HepG2 (cell line): Measurements from ENCODE around the gene DENND11. TPM values are rescaled to one million over a fixed set of nuclear protein-coding genes. Genes with fewer than 3 reads are reported as not detected.

Experiments
- ATAC-seq: fragments of 200-7000 bp; cut with Tn5 transposase; 3 replicates; pipeline ENCODE4 v1.9.1; 2020; ENCODE audit warnings: mild to moderate bottlenecking, moderate library complexity
- BruUV-seq: library from RNA; stranded (reverse); fragments of 400-500 nt; replicated peaks from 2 replicates; lab custom pipeline; 2021; lab: Mats Ljungman, UMichigan
- CTCF ChIA-PET: fragments of 300-600 bp; formaldehyde crosslinking; extraction: SDS; loops from one replicate; lab custom pipeline; 2021; ENCODE audit warnings: low total read pairs, inconsistent platforms, low intra/inter-chr PET ratio; lab: Yijun Ruan, JAX
- POLR2A ChIA-PET: fragments of 350-600 bp; sonication (Branson Sonifier 250); formaldehyde crosslinking; loops from one replicate; lab custom pipeline; 2020; ENCODE audit warnings: antibody characterized with exemption, inconsistent platforms; lab: Yijun Ruan, JAX
- DNase-seq: peaks from one replicate; pipeline ENCODE4 v3.0.0-alpha.2; 2015; ENCODE audit warnings: low spot score
- FAIRE-seq: peaks from 3 replicates; lab custom pipeline; 2011; peaks lifted over from hg19 to GRCh38; lab: Jason Lieb, UNC
- H2AFZ ChIP-seq: one replicate; pipeline ENCODE4 v1.6.1; 2011; ENCODE audit warnings: low read length, inconsistent platforms
- H3K27ac ChIP-seq: fragments of 300-600 bp; 3 replicates; pipeline ENCODE4 v1.8.0; 2011; ENCODE audit warnings: mixed run types, mild to moderate bottlenecking, mixed read lengths, low read length, inconsistent platforms; ENCODE audit not compliant: insufficient read depth; ENCODE audit errors: extremely low read length
- H3K27me3 ChIP-seq, 2 experiments: fragments of 200-600 bp in 1 of 2; 2 replicates in 1 of 2; 3 replicates in 1 of 2; pipeline versions ENCODE4 v1.6.0 to v1.8.0; 2011; ENCODE audit warnings: low read length in 2 of 2, mild to moderate bottlenecking in 2 of 2, moderate library complexity in 2 of 2, inconsistent platforms in 1 of 2; ENCODE audit not compliant: insufficient read depth in 2 of 2, control insufficient read depth in 1 of 2
- H3K36me3 ChIP-seq, 2 experiments: fragments of 200-600 bp in 1 of 2; replicated peaks in 1 of 2; 2 replicates in 1 of 2; 3 replicates in 1 of 2; pipeline versions ENCODE4 v1.5.1 to v1.8.0; 2011; ENCODE audit warnings: low read length in 2 of 2, inconsistent platforms in 1 of 2; ENCODE audit not compliant: insufficient read depth in 2 of 2, control insufficient read depth in 1 of 2
- H3K4me1 ChIP-seq: 2 replicates; pipeline ENCODE4 v1.5.1; 2012; ENCODE audit warnings: low read length, inconsistent platforms; ENCODE audit not compliant: insufficient read depth
- H3K4me2 ChIP-seq: 2 replicates; pipeline ENCODE4 v1.6.0; 2011; ENCODE audit warnings: low read depth, low read length, inconsistent platforms
- H3K4me3 ChIP-seq, 3 experiments: fragments of 200-600 bp in 1 of 3; sonication (generic), shearing (Covaris generic) in 1 of 3; replicated peaks in 1 of 3; 2 replicates each; pipeline ENCODE4 v1.5.1; 2011 to 2016; ENCODE audit warnings: low read length in 3 of 3, inconsistent platforms in 2 of 3, low read depth in 2 of 3, mild to moderate bottlenecking in 2 of 3, control low read depth in 1 of 3, mixed read lengths in 1 of 3; ENCODE audit not compliant: insufficient read depth in 1 of 3
- H3K79me2 ChIP-seq: one replicate; pipeline ENCODE4 v1.6.1; 2011; ENCODE audit warnings: low read length, inconsistent platforms; ENCODE audit not compliant: insufficient read depth
- H3K9ac ChIP-seq: 2 replicates; pipeline ENCODE4 v1.6.0; 2011; ENCODE audit warnings: mild to moderate bottlenecking, low read depth, low read length, inconsistent platforms; ENCODE audit not compliant: insufficient read depth
- H3K9me3 ChIP-seq: 2 replicates; pipeline ENCODE4 v1.5.1; 2012; ENCODE audit warnings: mild to moderate bottlenecking, low read length
- H4K20me1 ChIP-seq: 2 replicates; pipeline ENCODE4 v1.6.0; 2011; ENCODE audit warnings: inconsistent platforms, mild to moderate bottlenecking, low read length, moderate library complexity; ENCODE audit not compliant: insufficient read depth
- AHR ChIP-seq: IDR thresholded peaks from 2 replicates; pipeline ENCODE4 v1.6.1; 2018; ENCODE audit warnings: missing genetic modification reagents, missing compliant biosample characterization
- KLF12 ChIP-seq: sonication (generic); formaldehyde crosslinking; IDR thresholded peaks from 2 replicates; pipeline ENCODE4 v1.4.0; 2020; ENCODE audit warnings: missing genetic modification reagents, borderline replicate concordance
- MTA3 ChIP-seq: sonication (generic); formaldehyde crosslinking; IDR thresholded peaks from 2 replicates; pipeline ENCODE4 v1.4.0; 2020; ENCODE audit warnings: missing genetic modification reagents
- SRY ChIP-seq: sonication (generic); formaldehyde crosslinking; IDR thresholded peaks from 2 replicates; pipeline ENCODE4 v1.8.0; 2022; ENCODE audit warnings: mild to moderate bottlenecking, missing genetic modification reagents
- SYNCRIP ChIP-seq: fragments of 200-400 bp; formaldehyde crosslinking; IDR thresholded peaks from 2 replicates; pipeline ENCODE4 v1.6.1; 2018; ENCODE audit warnings: mild to moderate bottlenecking, low read depth, low read length; ENCODE audit not compliant: insufficient read depth
- TP53 ChIP-seq: sonication (generic); formaldehyde crosslinking; conservative IDR thresholded peaks from 2 replicates; pipeline ENCODE4 v1.4.0; 2020; ENCODE audit warnings: missing genetic modification reagents
- ZMYM4 ChIP-seq: sonication (generic); formaldehyde crosslinking; IDR thresholded peaks from 2 replicates; pipeline ENCODE4 v1.8.1; 2023; ENCODE audit warnings: mild to moderate bottlenecking, missing genetic modification reagents
- ZNF235 ChIP-seq: sonication (generic); formaldehyde crosslinking; IDR thresholded peaks from 2 replicates; pipeline ENCODE4 v1.8.1; 2023; ENCODE audit warnings: mild to moderate bottlenecking, missing genetic modification reagents, borderline replicate concordance
- ZNF274 ChIP-seq: sonication (generic); formaldehyde crosslinking; IDR thresholded peaks from 2 replicates; pipeline ENCODE4 v1.5.1; 2020; ENCODE audit warnings: mild to moderate bottlenecking, missing genetic modification reagents
- ZNF367 ChIP-seq: sonication (generic); formaldehyde crosslinking; IDR thresholded peaks from 2 replicates; pipeline ENCODE4 v1.4.0; 2020; ENCODE audit warnings: missing genetic modification reagents, borderline replicate concordance
- ZNF468 ChIP-seq: sonication (generic); formaldehyde crosslinking; IDR thresholded peaks from 2 replicates; pipeline ENCODE4 v1.8.0; 2022; ENCODE audit warnings: mild to moderate bottlenecking, moderate library complexity, missing genetic modification reagents
- ZNF781 ChIP-seq: sonication (generic); formaldehyde crosslinking; IDR thresholded peaks from 2 replicates; pipeline ENCODE4 v1.5.1; 2020; ENCODE audit warnings: borderline replicate concordance, mild to moderate bottlenecking, missing genetic modification reagents; ENCODE audit errors: not compliant biosample characterization
- ZNF83 ChIP-seq: sonication (generic); formaldehyde crosslinking; IDR thresholded peaks from 2 replicates; pipeline ENCODE4 v1.4.0; 2020; ENCODE audit warnings: missing genetic modification reagents, mild to moderate bottlenecking, borderline replicate concordance
- ZSCAN31 ChIP-seq: sonication (generic); formaldehyde crosslinking; IDR thresholded peaks from 2 replicates; pipeline ENCODE4 v1.5.0; 2020; ENCODE audit warnings: low read depth, mild to moderate bottlenecking, missing genetic modification reagents
- WGBS: methylation state at CpG from one replicate; pipeline ENCODE4 v1.1.6; 2017; ENCODE audit warnings: low lambda C conversion rate; 5-methylcytosine and 5-hydroxymethylcytosine counted together
- in situ Hi-C: cut with HindIII; loops from 2 replicates; pipeline ENCODE4 v1.10.0; 2017; ENCODE audit warnings: low pct_unique_long_range_greater_than_20kb; ENCODE audit not compliant: extremely low pct_ligation_motif_present
- intact Hi-C: fragments of 100-400 bp; cut with micrococcal nuclease; formaldehyde crosslinking; loops from one replicate; pipeline ENCODE4 v1.10.0; 2022; ENCODE audit not compliant: unreplicated experiment
- polyA plus RNA-seq, 8 experiments: library from polyadenylated mRNA; depleted of rRNA in 3 of 8; stranded (reverse) in 7 of 8; unstranded in 1 of 8; fragments of >200 nt; fragmentation: Illumina TruSeq in 4 of 8; extraction: Trizol in 4 of 8; gene quantifications; 2 replicates each; pipeline versions ENCODE4 v1.2.1 to v1.2.3, GENCODE V29; 2011 to 2016; ENCODE audit warnings: low read depth in 4 of 8, missing spikeins in 1 of 8, mixed read lengths in 1 of 8; ENCODE audit not compliant: insufficient read depth in 1 of 8
- total RNA-seq, 5 experiments: library from RNA; depleted of rRNA; stranded (reverse); fragments of >200 nt; fragmentation: Illumina TruSeq; extraction: Trizol; gene quantifications; 2 replicates each; pipeline ENCODE4 v1.2.3, GENCODE V29; 2016; ENCODE audit warnings: low read depth in 1 of 5

The DENND11 gene
- total and polyA plus RNA-seq, 2 of the 13 experiments (the other 11 are each of a cell fraction or from before 2014, with no cell fraction given), result 7.1 to 10.5 TPM

DNA sequence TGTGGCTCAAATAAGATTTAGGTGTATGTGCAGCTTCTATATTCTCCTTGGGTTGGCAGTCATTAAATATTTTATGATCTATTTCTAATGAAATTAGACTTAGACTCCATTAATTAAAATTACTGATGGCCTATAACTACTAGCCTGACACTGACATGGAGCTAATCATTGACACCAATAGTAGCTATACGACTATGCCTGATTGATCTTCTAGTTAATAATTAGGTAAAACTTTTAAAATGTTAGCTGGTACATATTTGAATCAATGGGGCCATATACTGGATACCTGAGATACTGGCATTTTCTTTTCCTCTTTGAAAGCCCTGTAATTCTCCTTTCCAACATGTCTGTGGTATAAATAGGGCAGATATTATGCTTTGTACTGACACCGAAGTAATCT is 20.6 kb upstream of the DENND11 start:
- no peaks in the 10 kb centered on the region for H4K20me1 ChIP-seq
- intact Hi-C loops, result no loop called here
- H3K79me2 ChIP-seq, result no peaks in the 10 kb centered on the region
- in situ Hi-C loops, result no loop called here
- no peaks in the 10 kb centered on the region; a peak in 1 of 5 replicates for H3K27me3 ChIP-seq
- no peak for DNase-seq
- ATAC-seq, result no peak
- no TSS peak for BruUV-seq
- no peaks in the 10 kb centered on the region for H3K36me3 ChIP-seq
- no peak overlapping the region for H3K9ac ChIP-seq
- no peak overlapping the region for H2AFZ ChIP-seq
- H3K4me3 ChIP-seq, result no peak overlapping the region
- H3K4me2 ChIP-seq, result no peak overlapping the region
- no peak for FAIRE-seq
- H3K27ac ChIP-seq, result no peak overlapping the region
- H3K4me1 ChIP-seq, result no peaks in the 10 kb centered on the region
- ChIA-PET POLR2A (no interaction called here), CTCF (no interaction called here)
- TF ChIP-seq ZNF274 (CRISPR knock-in tag), result no peak
- no peak for TF ChIP-seq ZNF468 (CRISPR knock-in tag)
- TF ChIP-seq ZNF235, result no peak
- no peak for TF ChIP-seq ZSCAN31
- TF ChIP-seq TP53, result no peak
- no peak for TF ChIP-seq KLF12 (CRISPR knock-in tag)
- no peak for TF ChIP-seq ZNF83 (CRISPR knock-in tag)
- TF ChIP-seq MTA3 (CRISPR knock-in tag), result no peak
- TF ChIP-seq SRY (CRISPR knock-in tag), result no peak
- TF ChIP-seq AHR (CRISPR knock-in tag), result no peak
- no peak for TF ChIP-seq ZMYM4 (CRISPR knock-in tag)
- TF ChIP-seq SYNCRIP, result no peak
- no peak for TF ChIP-seq ZNF367 (CRISPR knock-in tag)
- no peak for TF ChIP-seq ZNF781 (CRISPR knock-in tag)
- no peaks in the 10 kb centered on the region for H3K9me3 ChIP-seq
- 29% methylated on average over 2 of the region's 2 CpGs for WGBS
